H1 (cell line): ENCODE measurements around the gene PIP5K1B. TPM values are rescaled to one million over a fixed set of nuclear protein-coding genes. Genes with fewer than 3 reads are reported as not detected.

Experiments
- CHD7 ChIP-seq: fragments of 300-600 bp; sonication (generic); IDR thresholded peaks from 2 replicates; pipeline ENCODE4 v1.7.1; 2012; ENCODE audit warnings: low read length, moderate library complexity, mild to moderate bottlenecking, inconsistent platforms; ENCODE audit not compliant: insufficient replicate concordance
- CTBP2 ChIP-seq: IDR thresholded peaks from 2 replicates; pipeline ENCODE4 v1.7.0; 2011; ENCODE audit warnings: borderline replicate concordance, mild to moderate bottlenecking, moderate library complexity, mixed read lengths, low read length; ENCODE audit not compliant: insufficient read depth, insufficient read length
- EP300 ChIP-seq, 2 experiments: IDR thresholded peaks; 1 replicate in 1 of 2; 2 replicates in 1 of 2; pipeline ENCODE4 v1.6.1; 2011 to 2012; ENCODE audit warnings: low read depth in 2 of 2, low read length in 2 of 2, mild to moderate bottlenecking in 2 of 2, borderline replicate concordance in 1 of 2, inconsistent platforms in 1 of 2, moderate library complexity in 1 of 2
- EZH2 ChIP-seq: fragments of 200-600 bp; sonication (generic); IDR thresholded peaks from 2 replicates; pipeline ENCODE4 v1.7.1; 2012; ENCODE audit warnings: low read depth, mild to moderate bottlenecking, moderate library complexity, low read length, inconsistent platforms; ENCODE audit not compliant: severe bottlenecking
- JUND ChIP-seq: IDR thresholded peaks from 2 replicates; pipeline ENCODE4 v1.6.1; 2011; ENCODE audit warnings: mild to moderate bottlenecking, improper control_type of control experiment, low read length
- MAFK ChIP-seq: IDR thresholded peaks from 2 replicates; pipeline ENCODE4 v1.6.1; 2012; ENCODE audit warnings: low read depth, mild to moderate bottlenecking, improper control_type of control experiment, low read length
- RNF2 ChIP-seq: fragments of 200-900, 300-1000 bp; sonication (generic); IDR thresholded peaks from 2 replicates; pipeline ENCODE4 v1.7.1; 2016; ENCODE audit warnings: borderline replicate concordance, low read depth, mild to moderate bottlenecking, antibody characterized with exemption, low read length; ENCODE audit not compliant: poor library complexity, severe bottlenecking; ENCODE audit errors: missing control alignments
- SIN3A ChIP-seq, 2 experiments: IDR thresholded peaks in 1 of 2; conservative IDR thresholded peaks in 1 of 2; 2 replicates each; pipeline ENCODE4 v1.6.1; 2011 to 2012; ENCODE audit warnings: low read length in 2 of 2, improper control_type of control experiment in 1 of 2, low read depth in 1 of 2, mild to moderate bottlenecking in 1 of 2
- ZNF274 ChIP-seq: IDR thresholded peaks from 2 replicates; pipeline ENCODE4 v1.7.0; 2012; ENCODE audit warnings: low read length, borderline replicate concordance; ENCODE audit errors: extremely low read depth
- polyA plus RNA-seq, 7 experiments: library from polyadenylated mRNA; depleted of rRNA in 3 of 7; stranded (reverse) in 5 of 7; unstranded in 2 of 7; fragments of >200 nt in 5 of 7; fragments of 200-250 nt in 2 of 7; gene quantifications; 1 replicate in 5 of 7; 2 replicates in 1 of 7; 4 replicates in 1 of 7; pipeline versions ENCODE4 v1.2.1 to v1.2.3, GENCODE V29; 2011 to 2013; ENCODE audit warnings: missing spikeins in 2 of 7, mixed read lengths in 2 of 7
- total RNA-seq: library from RNA; stranded (reverse); fragmentation: NEBNext Ultra II Directional; extraction: Animal tissue kit (Norgen Biotek cat#: 25700); gene quantifications from 2 replicates; pipeline ENCODE4 v1.2.1, GENCODE V29; 2021

The PIP5K1B gene
- total and polyA plus RNA-seq, 2 of the 8 experiments (the other 6 are each of a cell fraction or from before 2014, with no cell fraction given), result 4.7 to 7.7 TPM

DNA sequence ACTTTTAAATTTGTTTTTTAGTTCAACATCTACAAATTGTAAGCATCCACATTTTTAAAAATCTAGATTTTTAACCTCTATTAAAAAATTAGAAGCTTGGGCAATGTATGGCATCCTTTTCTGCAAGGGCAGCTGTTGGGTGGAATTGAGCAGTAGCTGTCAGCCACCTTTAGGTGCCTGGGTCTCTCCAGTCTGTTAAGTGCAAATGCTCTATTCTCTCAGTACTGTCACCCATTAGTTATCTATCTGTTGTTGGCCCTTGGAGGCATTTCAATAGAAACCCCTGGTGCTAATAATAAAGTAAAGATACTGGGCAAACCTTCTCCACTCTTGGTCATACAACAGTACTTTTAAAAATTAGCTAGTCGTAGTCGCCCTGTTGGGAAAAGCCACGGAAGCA is 63.6 kb downstream of the PIP5K1B start (continued):
- no peak for TF ChIP-seq CHD7
- TF ChIP-seq CTBP2, result no peak
- no peak for TF ChIP-seq ZNF274
- no peak for TF ChIP-seq EP300 (IDR thresholded peaks at IDR 0.05; ENCODE audit: borderline replicate concordance in 1 of 2, low read depth in 2 of 2, low read length in 2 of 2)
- TF ChIP-seq RNF2, result no peak
- no peak for TF ChIP-seq MAFK
- no peak for TF ChIP-seq SIN3A (conservative IDR thresholded peaks at IDR 0.05 in 1 of 2, IDR thresholded peaks at IDR 0.05 in 1 of 2; ENCODE audit: low read depth in 1 of 2, low read length in 2 of 2)
- no peak for TF ChIP-seq JUND
- no peak for TF ChIP-seq EZH2
